ENCODE measurements around the gene RGS5.

The RGS5 gene

DNA sequence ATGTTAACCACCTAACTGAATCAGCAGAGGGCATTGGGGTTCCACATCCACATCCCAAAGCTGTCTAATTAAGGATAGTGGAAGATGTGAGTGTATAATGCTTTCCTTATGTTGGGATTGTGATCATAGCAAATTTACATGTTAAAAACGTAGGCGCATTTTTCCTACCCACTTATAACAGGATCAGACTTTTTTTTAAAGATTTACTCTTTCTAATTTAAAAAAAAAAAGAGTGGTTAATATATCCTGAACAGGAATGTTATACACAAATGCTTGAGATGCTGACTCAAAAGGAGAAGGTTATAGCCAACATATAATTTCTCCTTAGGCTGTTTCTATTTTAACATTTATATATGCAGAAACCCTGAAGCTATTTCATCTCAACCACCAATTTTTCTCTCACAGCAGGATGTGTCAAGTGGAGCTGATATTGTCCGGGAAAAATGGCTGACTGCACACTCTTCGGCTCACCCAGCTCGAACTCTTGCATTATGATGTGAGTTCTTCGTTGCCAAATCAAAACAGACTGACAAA is 40.3 kb downstream of the RGS5 start:
- Histone ChIP-seq H2AFZ (ENCODE audit: low read depth, low read length) (no peak overlapping the region), H3K27ac (ENCODE audit: low read length) (no peak overlapping the region), H3K27me3 (ENCODE audit: low read depth, low read length) (peaks cover 11% of the 10 kb centered on the region), H4K20me1 (ENCODE audit: insufficient read depth, low read length) (no peaks in the 10 kb centered on the region), H3K79me2 (ENCODE audit: low read length) (no peaks in the 10 kb centered on the region), H3K9me3 (ENCODE audit: insufficient read depth, low read length) (no peaks in the 10 kb centered on the region), H3K9ac (ENCODE audit: low read length) (no peak overlapping the region), H3K4me3 (ENCODE audit: low read length) (no peak overlapping the region), H3K4me2 (ENCODE audit: low read length) (no peak overlapping the region), H3K4me1 (ENCODE audit: low read length) (no peaks in the 10 kb centered on the region), H3K36me3 (replicated peaks; ENCODE audit: low read depth, low read length) (no peaks in the 10 kb centered on the region)
- TF ChIP-seq, protein P1, sequence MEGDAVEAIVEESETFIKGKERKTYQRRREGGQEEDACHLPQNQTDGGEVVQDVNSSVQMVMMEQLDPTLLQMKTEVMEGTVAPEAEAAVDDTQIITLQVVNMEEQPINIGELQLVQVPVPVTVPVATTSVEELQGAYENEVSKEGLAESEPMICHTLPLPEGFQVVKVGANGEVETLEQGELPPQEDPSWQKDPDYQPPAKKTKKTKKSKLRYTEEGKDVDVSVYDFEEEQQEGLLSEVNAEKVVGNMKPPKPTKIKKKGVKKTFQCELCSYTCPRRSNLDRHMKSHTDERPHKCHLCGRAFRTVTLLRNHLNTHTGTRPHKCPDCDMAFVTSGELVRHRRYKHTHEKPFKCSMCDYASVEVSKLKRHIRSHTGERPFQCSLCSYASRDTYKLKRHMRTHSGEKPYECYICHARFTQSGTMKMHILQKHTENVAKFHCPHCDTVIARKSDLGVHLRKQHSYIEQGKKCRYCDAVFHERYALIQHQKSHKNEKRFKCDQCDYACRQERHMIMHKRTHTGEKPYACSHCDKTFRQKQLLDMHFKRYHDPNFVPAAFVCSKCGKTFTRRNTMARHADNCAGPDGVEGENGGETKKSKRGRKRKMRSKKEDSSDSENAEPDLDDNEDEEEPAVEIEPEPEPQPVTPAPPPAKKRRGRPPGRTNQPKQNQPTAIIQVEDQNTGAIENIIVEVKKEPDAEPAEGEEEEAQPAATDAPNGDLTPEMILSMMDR (IDR thresholded peaks at IDR 0.05; ENCODE audit: low read depth, low read length) = no peak
- TF ChIP-seq EZH2phosphoT487 (IDR thresholded peaks at IDR 0.05; ENCODE audit: low read depth) = no peak

- Histone ChIP-seq H3K4me2 (ENCODE audit: low read length) (no peak overlapping the region), H3K27ac (ENCODE audit: low read length) (no peak overlapping the region), H3K4me1 (ENCODE audit: low read length) (no peaks in the 10 kb centered on the region), H3K9ac (ENCODE audit: low read length) (no peak overlapping the region), H3K27me3 (ENCODE audit: low read depth, low read length) (peaks cover 7% of the 10 kb centered on the region), H4K20me1 (ENCODE audit: insufficient read depth, low read length) (no peaks in the 10 kb centered on the region), H2AFZ (ENCODE audit: low read depth, low read length) (0 out of 2 replicates have a peak overlapping the region, but pooled peaks have one; percentile 41), H3K4me3 (ENCODE audit: low read length) (no peak overlapping the region), H3K9me3 (ENCODE audit: insufficient read depth, low read length) (no peaks in the 10 kb centered on the region), H3K36me3 (replicated peaks; ENCODE audit: low read depth, low read length) (no peaks in the 10 kb centered on the region), H3K79me2 (ENCODE audit: low read length) (no peaks in the 10 kb centered on the region)
- TF ChIP-seq, protein P1 (IDR thresholded peaks at IDR 0.05; ENCODE audit: low read depth, low read length) = no peak
- no peak for TF ChIP-seq EZH2phosphoT487 (IDR thresholded peaks at IDR 0.05; ENCODE audit: low read depth)
Measured at GRCh38 chr1:163161841-163162240, 40.9 kb downstream of the RGS5 start.

- Histone ChIP-seq H3K9me3 (ENCODE audit: insufficient read depth, low read length) (no peaks in the 10 kb centered on the region), H3K27ac (ENCODE audit: low read length) (no peak overlapping the region), H3K9ac (ENCODE audit: low read length) (no peak overlapping the region), H4K20me1 (ENCODE audit: insufficient read depth, low read length) (no peaks in the 10 kb centered on the region), H3K36me3 (replicated peaks; ENCODE audit: low read depth, low read length) (no peaks in the 10 kb centered on the region), H2AFZ (ENCODE audit: low read depth, low read length) (no peak overlapping the region), H3K27me3 (ENCODE audit: low read depth, low read length) (peaks cover 2% of the 10 kb centered on the region), H3K79me2 (ENCODE audit: low read length) (no peaks in the 10 kb centered on the region), H3K4me2 (ENCODE audit: low read length) (no peak overlapping the region), H3K4me3 (ENCODE audit: low read length) (no peak overlapping the region), H3K4me1 (ENCODE audit: low read length) (no peaks in the 10 kb centered on the region)
- TF ChIP-seq EZH2phosphoT487 (IDR thresholded peaks at IDR 0.05; ENCODE audit: low read depth) = no peak
- TF ChIP-seq, protein P1 (IDR thresholded peaks at IDR 0.05; ENCODE audit: low read depth, low read length) = no peak
Measured at GRCh38 chr1:163161337-163161736, 41.4 kb downstream of the RGS5 start.

- H3K4me1 ChIP-seq (ENCODE audit: low read length) = no peaks in the 10 kb centered on the region
- H3K9ac ChIP-seq (ENCODE audit: low read length) = no peak overlapping the region
- TF ChIP-seq EZH2phosphoT487 (IDR thresholded peaks at IDR 0.05; ENCODE audit: low read depth) = no peak
- TF ChIP-seq, protein P1 (IDR thresholded peaks at IDR 0.05; ENCODE audit: low read depth, low read length) = no peak
Measured at GRCh38 chr1:163155606-163156005, 47.1 kb downstream of the RGS5 start.

More at GRCh38 chr1:163155606-163156005, 47.1 kb downstream of the RGS5 start:
- no peak overlapping the region for H2AFZ ChIP-seq (ENCODE audit: low read depth, low read length)
- H3K4me2 ChIP-seq (ENCODE audit: low read length) = no peak overlapping the region
- no peaks in the 10 kb centered on the region for H3K36me3 ChIP-seq (replicated peaks; ENCODE audit: low read depth, low read length)
- H3K79me2 ChIP-seq (ENCODE audit: low read length) = no peaks in the 10 kb centered on the region
- no peak overlapping the region for H3K4me3 ChIP-seq (ENCODE audit: low read length)
- H3K27me3 ChIP-seq (ENCODE audit: low read depth, low read length) = no peaks in the 10 kb centered on the region
- no peaks in the 10 kb centered on the region for H4K20me1 ChIP-seq (ENCODE audit: insufficient read depth, low read length)
- H3K9me3 ChIP-seq (ENCODE audit: insufficient read depth, low read length) = no peaks in the 10 kb centered on the region
- no peak overlapping the region for H3K27ac ChIP-seq (ENCODE audit: low read length)
